ENCODE results near the gene MATCAP1. TPM values are rescaled to one million over a fixed set of nuclear protein-coding genes. Genes with fewer than 3 reads are reported as not detected.

The MATCAP1 gene
- total and polyA plus RNA-seq, 2 of the 13 experiments (the other 11 are each of a cell fraction or from before 2014, with no cell fraction given) = 11.2 to 24.5 TPM

DNA sequence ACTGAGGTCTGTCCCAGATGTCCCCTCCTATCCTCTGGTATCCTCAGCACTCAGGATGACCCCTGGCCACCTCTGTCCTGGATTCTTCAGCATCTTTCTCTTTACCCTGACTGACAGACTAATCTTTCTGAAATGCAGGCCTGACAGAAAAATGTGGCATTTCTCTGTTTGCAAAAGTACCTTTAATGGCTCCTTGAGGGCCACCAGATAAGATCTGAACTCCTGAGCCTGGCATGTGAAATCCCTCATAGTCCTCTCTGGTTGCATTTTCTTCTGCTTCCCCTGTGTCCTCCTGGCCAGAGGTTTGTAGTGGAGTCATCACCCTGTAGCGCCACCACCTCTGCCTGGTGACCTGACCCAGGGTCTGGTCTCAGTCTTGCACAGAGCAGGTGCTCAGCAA, 13.1 kb upstream of the MATCAP1 start:
- H4K20me1 ChIP-seq (ENCODE audit: insufficient read depth, low read length) = no peaks in the 10 kb centered on the region; the same call in 1 of the 2 replicates
- 95% methylated on average over 1 of the region's 1 CpG for WGBS (ENCODE audit: low lambda C conversion rate)
- H3K9ac ChIP-seq (ENCODE audit: insufficient read depth, low read depth, low read length) = no peak overlapping the region
- H3K4me1 ChIP-seq (ENCODE audit: insufficient read depth, low read length) = peaks cover 16% of the 10 kb centered on the region
- H3K36me3 ChIP-seq (replicated peaks in 1 of 2; ENCODE audit: control insufficient read depth in 1 of 2, insufficient read depth in 2 of 2, low read length in 2 of 2) = peaks cover 44 to 69% of the 10 kb centered on the region in 2 experiments
- peaks cover 0 to 6% of the 10 kb centered on the region in 2 experiments; a peak in 1 of 5 replicates for H3K27me3 ChIP-seq (ENCODE audit: control insufficient read depth in 1 of 2, insufficient read depth in 2 of 2, low read length in 2 of 2)
- BruUV-seq (replicated peaks) = no TSS peak
- H2AFZ ChIP-seq (ENCODE audit: low read length) = no peak overlapping the region
- H3K9me3 ChIP-seq (ENCODE audit: low read length) = no peaks in the 10 kb centered on the region
- H3K79me2 ChIP-seq (ENCODE audit: insufficient read depth, low read length) = peaks cover 21% of the 10 kb centered on the region
- TF ChIP-seq SCMH1 (CRISPR knock-in tag; IDR thresholded peaks at IDR 0.05; ENCODE audit: borderline replicate concordance) (no peak), ZNF253 (CRISPR knock-in tag; IDR thresholded peaks at IDR 0.05; ENCODE audit: borderline replicate concordance) (no peak), PLRG1 (conservative IDR thresholded peaks at IDR 0.05) (no peak), ZNF20 (CRISPR knock-in tag; IDR thresholded peaks at IDR 0.05) (no peak), ATF6 (CRISPR knock-in tag; conservative IDR thresholded peaks at IDR 0.05) (no peak), KDM5A (IDR thresholded peaks at IDR 0.05; ENCODE audit: borderline replicate concordance, low read length) (no peak), ZNF460 (CRISPR knock-in tag; IDR thresholded peaks at IDR 0.05; ENCODE audit: borderline replicate concordance) (no peak), ZNF383 (CRISPR knock-in tag; IDR thresholded peaks at IDR 0.05; ENCODE audit: borderline replicate concordance) (no peak)
- TF ChIP-seq, protein P1, sequence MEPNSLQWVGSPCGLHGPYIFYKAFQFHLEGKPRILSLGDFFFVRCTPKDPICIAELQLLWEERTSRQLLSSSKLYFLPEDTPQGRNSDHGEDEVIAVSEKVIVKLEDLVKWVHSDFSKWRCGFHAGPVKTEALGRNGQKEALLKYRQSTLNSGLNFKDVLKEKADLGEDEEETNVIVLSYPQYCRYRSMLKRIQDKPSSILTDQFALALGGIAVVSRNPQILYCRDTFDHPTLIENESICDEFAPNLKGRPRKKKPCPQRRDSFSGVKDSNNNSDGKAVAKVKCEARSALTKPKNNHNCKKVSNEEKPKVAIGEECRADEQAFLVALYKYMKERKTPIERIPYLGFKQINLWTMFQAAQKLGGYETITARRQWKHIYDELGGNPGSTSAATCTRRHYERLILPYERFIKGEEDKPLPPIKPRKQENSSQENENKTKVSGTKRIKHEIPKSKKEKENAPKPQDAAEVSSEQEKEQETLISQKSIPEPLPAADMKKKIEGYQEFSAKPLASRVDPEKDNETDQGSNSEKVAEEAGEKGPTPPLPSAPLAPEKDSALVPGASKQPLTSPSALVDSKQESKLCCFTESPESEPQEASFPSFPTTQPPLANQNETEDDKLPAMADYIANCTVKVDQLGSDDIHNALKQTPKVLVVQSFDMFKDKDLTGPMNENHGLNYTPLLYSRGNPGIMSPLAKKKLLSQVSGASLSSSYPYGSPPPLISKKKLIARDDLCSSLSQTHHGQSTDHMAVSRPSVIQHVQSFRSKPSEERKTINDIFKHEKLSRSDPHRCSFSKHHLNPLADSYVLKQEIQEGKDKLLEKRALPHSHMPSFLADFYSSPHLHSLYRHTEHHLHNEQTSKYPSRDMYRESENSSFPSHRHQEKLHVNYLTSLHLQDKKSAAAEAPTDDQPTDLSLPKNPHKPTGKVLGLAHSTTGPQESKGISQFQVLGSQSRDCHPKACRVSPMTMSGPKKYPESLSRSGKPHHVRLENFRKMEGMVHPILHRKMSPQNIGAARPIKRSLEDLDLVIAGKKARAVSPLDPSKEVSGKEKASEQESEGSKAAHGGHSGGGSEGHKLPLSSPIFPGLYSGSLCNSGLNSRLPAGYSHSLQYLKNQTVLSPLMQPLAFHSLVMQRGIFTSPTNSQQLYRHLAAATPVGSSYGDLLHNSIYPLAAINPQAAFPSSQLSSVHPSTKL (CRISPR knock-in tag; IDR thresholded peaks at IDR 0.05) = no peak
- TF ChIP-seq, protein P2, sequence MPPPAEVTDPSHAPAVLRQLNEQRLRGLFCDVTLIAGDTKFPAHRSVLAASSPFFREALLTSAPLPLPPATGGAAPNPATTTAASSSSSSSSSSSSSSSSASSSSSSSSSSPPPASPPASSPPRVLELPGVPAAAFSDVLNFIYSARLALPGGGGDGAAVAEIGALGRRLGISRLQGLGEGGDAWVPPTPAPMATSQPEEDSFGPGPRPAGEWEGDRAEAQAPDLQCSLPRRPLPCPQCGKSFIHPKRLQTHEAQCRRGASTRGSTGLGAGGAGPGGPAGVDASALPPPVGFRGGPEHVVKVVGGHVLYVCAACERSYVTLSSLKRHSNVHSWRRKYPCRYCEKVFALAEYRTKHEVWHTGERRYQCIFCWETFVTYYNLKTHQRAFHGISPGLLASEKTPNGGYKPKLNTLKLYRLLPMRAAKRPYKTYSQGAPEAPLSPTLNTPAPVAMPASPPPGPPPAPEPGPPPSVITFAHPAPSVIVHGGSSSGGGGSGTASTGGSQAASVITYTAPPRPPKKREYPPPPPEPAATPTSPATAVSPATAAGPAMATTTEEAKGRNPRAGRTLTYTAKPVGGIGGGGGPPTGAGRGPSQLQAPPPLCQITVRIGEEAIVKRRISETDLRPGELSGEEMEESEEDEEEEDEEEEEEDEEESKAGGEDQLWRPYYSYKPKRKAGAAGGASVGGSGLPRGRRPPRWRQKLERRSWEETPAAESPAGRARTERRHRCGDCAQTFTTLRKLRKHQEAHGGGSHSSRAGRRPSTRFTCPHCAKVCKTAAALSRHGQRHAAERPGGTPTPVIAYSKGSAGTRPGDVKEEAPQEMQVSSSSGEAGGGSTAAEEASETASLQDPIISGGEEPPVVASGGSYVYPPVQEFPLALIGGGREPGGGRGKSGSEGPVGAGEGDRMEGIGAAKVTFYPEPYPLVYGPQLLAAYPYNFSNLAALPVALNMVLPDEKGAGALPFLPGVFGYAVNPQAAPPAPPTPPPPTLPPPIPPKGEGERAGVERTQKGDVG (CRISPR knock-in tag; IDR thresholded peaks at IDR 0.05; ENCODE audit: borderline replicate concordance) = no peak
- ChIA-PET POLR2A (no interaction called here), CTCF (ENCODE audit: low intra/inter-chr PET ratio, low total read pairs) (no interaction called here)
- ATAC-seq (no peak), FAIRE-seq (no peak), DNase-seq (ENCODE audit: low spot score) (no peak)
- H3K4me2 ChIP-seq (ENCODE audit: low read depth, low read length) = no peak overlapping the region
- in situ Hi-C loops (cut with HindIII; ENCODE audit: extremely low pct_ligation_motif_present, low pct_unique_long_range_greater_than_20kb) = no loop called here
- intact Hi-C loops (cut with micrococcal nuclease; ENCODE audit: unreplicated experiment) = no loop called here
- no peak overlapping the region for H3K27ac ChIP-seq (ENCODE audit: extremely low read length, insufficient read depth, low read length)
- H3K4me3 ChIP-seq (replicated peaks in 1 of 3; ENCODE audit: insufficient read depth in 1 of 3, low read depth in 2 of 3, low read length in 3 of 3) = no peak overlapping the region

Data from HepG2 (cell line).